ENCODE results near the gene CRNKL1. TPM values are rescaled to one million over a fixed set of nuclear protein-coding genes. Genes with fewer than 3 reads are reported as not detected.

CRNKL1 gene
- total RNA-seq = 17.7 and 30.6 TPM in 2 replicates

GRCh38 chr20:20052074-20052970 is at the start of gene CRNKL1, which contains the start of gene CFAP61:
CRNKL1 (minus strand) TSS chr20:20052466; CDS start chr20:20052342, 124 bp downstream.
CFAP61 (plus strand) TSS chr20:20052532; CDS start chr20:20056654, 4,122 bp downstream.
- DNase-seq (ENCODE audit: low read depth in 2 of 2) = peak; percentile 98

- DNase-seq (ENCODE audit: low read depth in 2 of 2) = no peak
These were observed 48.6 kb upstream of the CRNKL1 start for GRCh38 chr20:20100881-20101280.

DNA sequence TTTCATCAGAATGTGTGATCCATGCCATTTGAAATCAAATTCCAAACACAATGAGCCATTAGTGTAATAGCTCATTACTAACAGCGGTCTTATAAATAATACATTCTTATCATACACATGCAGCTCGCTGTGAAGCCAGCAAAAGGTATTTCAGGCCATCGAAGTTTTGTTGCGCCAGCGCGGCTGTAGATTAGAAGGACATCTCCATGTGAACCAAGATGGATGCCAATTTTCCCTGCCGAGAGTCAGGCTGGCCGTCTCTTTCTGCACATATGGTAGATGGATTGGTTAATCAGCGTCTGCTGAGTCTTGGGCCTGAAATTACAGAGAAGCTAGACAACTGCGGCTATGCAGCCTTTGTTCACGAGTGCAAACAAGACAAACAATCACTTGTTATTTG is 44.2 kb upstream of the CRNKL1 start:
- DNase-seq (ENCODE audit: low read depth in 2 of 2) = no peak

GRCh38 chr20:20095114-20095872 is 43.0 kb upstream of the CRNKL1 start:
- no peak for DNase-seq (ENCODE audit: low read depth in 2 of 2)

DNA sequence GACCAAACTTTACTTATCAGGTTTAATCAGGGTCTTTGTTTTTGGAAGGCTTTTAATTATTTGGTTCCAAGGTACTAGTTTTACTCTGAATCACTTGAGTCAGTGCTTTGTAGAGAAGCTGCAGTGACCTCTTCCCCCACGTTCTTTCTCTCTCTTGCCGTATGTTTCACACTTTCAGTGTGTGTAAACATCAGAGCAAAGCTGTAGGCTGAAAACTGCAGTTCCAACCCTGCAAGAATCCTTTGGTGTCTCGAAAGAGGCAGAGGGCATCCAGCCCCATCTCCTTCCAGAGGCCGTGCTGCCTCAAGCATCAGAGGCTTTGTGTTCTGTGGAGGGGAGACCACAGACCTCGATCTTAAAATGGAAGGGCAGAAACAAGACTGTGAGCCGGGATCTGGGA is 42.1 kb upstream of the CRNKL1 start:
- DNase-seq (ENCODE audit: low read depth in 2 of 2) = no peak

GRCh38 chr20:20092827-20093226 is 40.6 kb upstream of the CRNKL1 start:
- no peak for DNase-seq (ENCODE audit: low read depth in 2 of 2)

GRCh38 chr20:20089939-20090338 is 37.7 kb upstream of the CRNKL1 start:
- no peak for DNase-seq (ENCODE audit: low read depth in 2 of 2)

- no peak for DNase-seq (ENCODE audit: low read depth in 2 of 2)
These were observed 36.8 kb upstream of the CRNKL1 start for GRCh38 chr20:20089018-20089417.

- no peak for DNase-seq (ENCODE audit: low read depth in 2 of 2)
These were observed 33.5 kb upstream of the CRNKL1 start for GRCh38 chr20:20085812-20086211.

GRCh38 chr20:20085071-20085470 is 32.8 kb upstream of the CRNKL1 start:
- DNase-seq (ENCODE audit: low read depth in 2 of 2) = no peak

- no peak for DNase-seq (ENCODE audit: low read depth in 2 of 2)
These were observed 32.1 kb upstream of the CRNKL1 start for GRCh38 chr20:20084296-20084752.

- DNase-seq (ENCODE audit: low read depth in 2 of 2) = peak; percentile 20 to 28
These were observed 31.5 kb upstream of the CRNKL1 start for GRCh38 chr20:20083807-20084206.

DNA sequence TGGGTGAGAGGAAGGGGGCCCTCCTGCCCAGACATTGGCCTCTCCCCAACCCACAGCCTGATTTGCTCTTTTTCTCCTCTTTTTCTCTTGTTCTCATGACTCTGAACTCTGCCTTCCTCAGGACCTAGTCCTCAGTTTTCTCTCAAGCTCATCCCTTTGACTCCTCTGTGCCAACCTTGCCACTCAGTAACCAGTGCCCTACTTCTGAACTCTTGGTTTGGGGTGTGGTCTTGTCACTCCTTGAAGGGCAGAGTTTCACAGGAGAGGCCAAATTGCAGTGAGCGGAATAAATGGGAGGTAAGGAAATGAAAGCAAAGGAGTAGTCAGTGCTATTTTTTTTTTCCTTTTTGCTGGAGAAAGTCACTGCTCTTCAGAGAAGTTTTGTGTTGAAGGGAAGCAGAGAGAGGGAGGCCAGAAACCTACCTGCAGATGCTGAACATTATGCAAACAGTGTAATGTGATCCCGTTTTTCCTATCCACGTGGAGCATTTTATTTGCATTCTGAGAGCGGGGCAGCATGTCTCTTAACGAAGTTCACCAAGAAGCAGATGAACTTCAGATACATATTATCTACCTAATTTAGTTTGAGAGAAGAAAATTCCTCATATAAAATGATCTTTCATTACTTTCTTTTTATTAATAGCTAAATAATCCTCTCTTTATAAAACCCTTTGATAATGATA is 27.0 kb upstream of the CRNKL1 start:
- DNase-seq (ENCODE audit: low read depth in 2 of 2) = no peak

- no peak for DNase-seq (ENCODE audit: low read depth in 2 of 2)
These were observed 25.8 kb upstream of the CRNKL1 start for GRCh38 chr20:20078041-20078440.

DNA sequence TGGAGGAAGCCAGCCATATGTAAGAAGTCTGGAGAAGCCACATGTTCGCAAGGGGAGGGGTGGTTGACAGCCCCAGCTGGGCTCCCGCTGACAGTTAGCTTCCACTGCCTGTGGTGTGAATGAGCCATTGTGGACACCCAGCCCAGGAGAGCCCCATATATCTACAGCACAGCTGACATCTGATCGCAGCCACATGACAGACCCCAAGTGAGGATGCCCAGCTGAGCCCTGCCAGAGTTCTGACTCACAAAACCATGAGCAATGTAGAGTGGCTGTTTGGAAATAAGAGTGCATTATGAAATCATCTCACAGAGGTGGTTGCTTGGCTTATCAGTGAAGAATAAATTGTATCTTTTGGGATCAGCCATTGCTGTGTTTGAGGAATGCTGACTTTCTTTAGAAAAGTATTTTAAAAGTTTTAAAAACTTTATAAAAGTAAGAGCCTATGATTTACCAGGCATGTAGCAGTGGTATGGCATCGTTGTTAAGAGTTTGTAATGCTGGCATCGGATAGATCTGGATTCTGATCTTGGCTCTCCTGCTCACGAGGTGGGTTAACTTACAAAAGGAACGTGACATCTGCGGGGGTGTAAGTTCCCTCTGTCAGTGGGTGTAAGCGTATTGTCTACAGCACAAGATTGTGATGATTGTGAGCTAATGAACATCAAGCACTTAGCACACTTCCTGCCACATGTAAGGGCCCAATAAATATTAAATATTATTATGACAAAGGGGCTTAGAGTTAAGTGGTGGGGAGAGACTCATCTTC is 24.2 kb upstream of the CRNKL1 start:
- DNase-seq (ENCODE audit: low read depth in 2 of 2) = no peak

DNA sequence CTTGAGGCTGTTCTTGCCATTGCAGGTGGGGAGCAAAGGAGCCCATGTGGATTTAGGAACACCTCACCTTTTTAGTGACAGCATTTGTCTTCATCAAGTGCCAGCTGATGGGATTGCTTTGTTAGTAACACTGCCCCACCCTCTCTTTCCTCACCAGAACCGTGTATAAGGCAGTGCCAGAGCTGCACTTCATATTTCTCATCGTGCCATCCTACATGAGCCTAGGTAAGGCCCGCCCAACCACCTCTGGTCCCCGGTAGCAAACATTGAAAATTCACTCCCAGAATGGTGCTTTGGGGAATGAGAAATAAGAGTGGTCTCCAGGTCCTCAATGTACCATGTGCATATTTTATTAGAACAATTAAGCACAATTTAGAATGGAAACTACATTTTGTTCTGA is 22.8 kb upstream of the CRNKL1 start:
- DNase-seq (ENCODE audit: low read depth in 2 of 2) = no peak

DNA sequence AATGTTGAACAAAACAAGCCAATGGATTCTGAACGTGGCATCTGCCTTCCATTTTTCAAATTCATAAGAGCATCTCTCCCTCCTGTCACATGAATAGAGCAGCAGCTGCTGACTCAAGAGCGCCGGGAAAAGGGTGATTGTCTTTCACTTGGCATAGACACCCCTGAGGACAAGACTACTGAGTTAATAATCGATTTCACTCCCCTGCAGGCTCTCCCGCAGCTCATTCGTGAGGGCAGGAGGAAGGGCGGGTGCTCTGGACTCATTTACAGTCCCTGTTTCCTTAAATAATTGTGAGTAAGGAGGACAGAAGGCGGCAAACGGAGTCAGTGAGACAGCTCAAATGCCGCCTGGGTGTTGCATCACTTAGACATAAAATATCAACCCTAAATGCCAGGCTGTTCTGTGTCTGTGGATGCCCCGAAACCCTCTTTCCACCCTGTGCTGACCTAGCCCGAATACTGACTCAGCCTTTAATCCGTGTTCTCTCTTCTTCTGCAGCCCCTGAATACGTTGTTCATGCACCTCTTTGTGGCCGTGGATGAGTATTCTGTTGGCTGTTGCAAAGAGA is 21.6 kb upstream of the CRNKL1 start:
- no peak for DNase-seq (ENCODE audit: low read depth in 2 of 2)

DNA sequence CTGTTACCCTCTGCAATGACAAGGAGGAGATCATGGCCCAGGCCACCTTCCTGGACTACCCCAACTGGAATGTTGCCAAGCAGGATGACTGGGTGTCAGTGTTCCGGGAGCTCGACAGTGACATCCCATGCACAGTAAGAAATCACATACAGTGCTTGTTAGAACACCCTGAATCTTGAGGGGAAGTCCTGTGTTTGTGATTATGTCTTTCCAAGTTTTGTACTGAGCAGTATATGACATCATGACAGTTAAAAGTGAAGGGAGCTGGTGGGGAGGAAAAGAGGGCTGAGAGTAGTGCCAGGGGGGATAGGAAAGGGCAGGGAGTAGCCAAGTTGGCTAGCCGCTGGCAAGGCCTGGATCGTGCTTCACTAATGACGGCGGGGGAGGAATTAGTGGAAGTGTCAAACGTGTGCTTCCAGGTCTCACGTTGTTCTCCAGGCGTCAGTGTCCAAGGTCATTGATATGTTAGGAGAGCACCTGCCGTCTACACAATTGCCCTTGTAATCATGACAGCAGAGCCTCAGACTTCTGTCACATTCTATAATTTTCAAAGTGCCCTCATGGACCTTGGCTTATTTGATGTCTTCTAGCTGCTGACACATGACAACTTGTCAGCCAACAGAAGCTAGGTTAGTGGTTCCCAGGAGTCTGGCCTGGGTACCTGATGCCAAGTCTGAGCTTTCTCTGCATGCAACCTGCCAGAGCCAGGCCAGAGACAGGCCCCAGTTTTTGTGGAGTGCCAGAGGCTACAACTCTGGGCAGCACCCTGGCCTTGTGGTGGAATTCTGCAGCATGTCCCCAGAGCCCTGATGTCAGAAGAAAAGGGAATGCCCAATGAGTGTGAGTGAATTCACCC is 18.8 kb upstream of the CRNKL1 start:
- DNase-seq (ENCODE audit: low read depth in 2 of 2) = no peak

- DNase-seq (ENCODE audit: low read depth in 2 of 2) = no peak
These were observed 13.1 kb upstream of the CRNKL1 start for GRCh38 chr20:20065361-20065760.
